ENCODE measurements around the gene KLK3.

DNA sequence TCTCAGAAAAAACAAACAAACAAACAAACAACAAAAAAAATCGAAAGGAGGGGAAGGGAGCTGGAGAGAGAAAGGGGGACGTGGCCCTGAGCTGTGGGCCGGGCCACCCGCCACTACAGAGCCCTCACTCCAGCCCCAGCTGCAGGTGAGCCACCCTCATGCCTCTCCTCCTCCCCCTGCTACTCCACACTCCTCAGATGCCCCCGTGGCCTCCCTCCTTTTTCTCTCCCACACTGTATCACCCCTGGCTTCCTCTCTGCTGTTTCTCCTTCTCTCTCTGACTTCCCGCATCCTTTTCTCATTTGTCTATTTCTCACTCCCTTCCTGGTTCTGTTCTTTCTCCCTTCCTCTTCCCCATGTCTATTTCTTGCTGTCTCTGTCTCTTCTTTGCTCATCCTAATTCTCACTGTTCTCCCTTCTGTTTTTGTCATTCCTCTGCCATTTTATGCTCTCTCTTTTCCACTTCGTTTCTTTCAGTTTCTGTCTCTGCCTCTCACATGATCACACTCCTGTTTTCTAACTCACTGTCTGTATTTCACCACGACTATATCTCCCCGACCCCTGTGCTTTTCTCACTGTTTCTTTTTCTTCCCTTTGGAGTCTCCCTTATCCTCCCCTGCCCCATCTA lies 21.2 kb downstream of the KLK3 start:
- TF ChIP-seq RAD21 (IDR thresholded peaks at IDR 0.05; ENCODE audit: low read depth) (no peak), REST (IDR thresholded peaks at IDR 0.05; ENCODE audit: low read depth) (no peak), TAF1 (IDR thresholded peaks at IDR 0.05; ENCODE audit: low read depth) (no peak), MAX (IDR thresholded peaks at IDR 0.05) (no peak), FOXM1 (IDR thresholded peaks at IDR 0.05; ENCODE audit: borderline replicate concordance, low read depth) (no peak)

Measured in Ishikawa (cell line).